IMR-90 (cell line): ENCODE results near the gene UTF1. TPM values are rescaled to one million over a fixed set of nuclear protein-coding genes. Genes with fewer than 3 reads are reported as not detected.

ENCODE experiments used
- ATAC-seq: fragments of 200-7000 bp; cut with Tn5 transposase; 2 replicates; pipeline ENCODE4 v1.9.1; 2020; ENCODE audit warnings: low read depth, mild to moderate bottlenecking, moderate library complexity
- BruUV-seq: library from RNA; stranded (reverse); fragments of 400-500 nt; replicated peaks from 2 replicates; lab custom pipeline; 2021; lab: Mats Ljungman, UMichigan
- CTCF ChIA-PET: fragments of 300-600 bp; formaldehyde crosslinking; extraction: SDS; loops from one replicate; lab custom pipeline; 2021; ENCODE audit warnings: antibody characterized with exemption; lab: Yijun Ruan, JAX
- POLR2A ChIA-PET: fragments of 300-600 bp; sonication (Branson Sonifier 250); formaldehyde crosslinking; loops from one replicate; lab custom pipeline; 2022; ENCODE audit warnings: antibody characterized with exemption; ENCODE audit not compliant: unreplicated experiment; lab: Charles Lee
- DNase-seq: peaks from one replicate; pipeline ENCODE4 v3.0.0; 2013
- H2AFZ ChIP-seq: replicated peaks from 2 replicates; pipeline ENCODE3; 2013; ENCODE audit warnings: low read length, mild to moderate bottlenecking; ENCODE audit not compliant: poor library complexity
- H2AK5ac ChIP-seq: 2 replicates; pipeline ENCODE4 v1.6.1; 2013; ENCODE audit warnings: low read depth, low read length, inconsistent platforms
- H2AK9ac ChIP-seq: replicated peaks from 2 replicates; pipeline ENCODE3; 2013; ENCODE audit warnings: mild to moderate bottlenecking, low read depth, low read length, moderate library complexity; ENCODE audit not compliant: poor library complexity
- H2BK120ac ChIP-seq: 2 replicates; pipeline ENCODE4 v1.6.1; 2013; ENCODE audit warnings: low read depth, low read length, inconsistent platforms
- H2BK15ac ChIP-seq: 3 replicates; pipeline ENCODE4 v1.6.1; 2013; ENCODE audit warnings: low read depth, low read length, inconsistent platforms
- H2BK20ac ChIP-seq: 2 replicates; pipeline ENCODE4 v1.6.1; 2013; ENCODE audit warnings: low read depth, mild to moderate bottlenecking, inconsistent platforms, low read length, moderate library complexity
- H2BK5ac ChIP-seq: 2 replicates; pipeline ENCODE4 v1.6.1; 2013; ENCODE audit warnings: mild to moderate bottlenecking, low read depth, low read length, inconsistent platforms; ENCODE audit not compliant: poor library complexity, severe bottlenecking
- H3K14ac ChIP-seq: replicated peaks from 2 replicates; pipeline ENCODE4 v1.6.1; 2013; ENCODE audit warnings: low read depth, low read length, inconsistent platforms
- H3K18ac ChIP-seq: 2 replicates; pipeline ENCODE4 v1.6.1; 2013; ENCODE audit warnings: low read depth, low read length, control low read depth
- H3K23ac ChIP-seq: 2 replicates; pipeline ENCODE4 v1.6.1; 2013; ENCODE audit warnings: low read depth, low read length, inconsistent platforms
- H3K27ac ChIP-seq: 2 replicates; pipeline ENCODE4 v1.5.1; 2013; ENCODE audit warnings: mild to moderate bottlenecking, control low read depth, low read length; ENCODE audit not compliant: insufficient read depth
- H3K27me3 ChIP-seq: 2 replicates; pipeline ENCODE4 v1.6.1; 2013; ENCODE audit warnings: low read length; ENCODE audit not compliant: control insufficient read depth, insufficient read depth
- H3K36me3 ChIP-seq: 2 replicates; pipeline ENCODE4 v1.6.1; 2013; ENCODE audit warnings: low read length, mixed read lengths; ENCODE audit not compliant: control insufficient read depth, insufficient read depth
- H3K4ac ChIP-seq: 2 replicates; pipeline ENCODE4 v1.6.1; 2013; ENCODE audit warnings: low read depth, low read length, inconsistent platforms
- H3K4me1 ChIP-seq: 2 replicates; pipeline ENCODE4 v1.6.1; 2013; ENCODE audit warnings: low read length, mixed read lengths; ENCODE audit not compliant: control insufficient read depth, insufficient read depth
- H3K4me2 ChIP-seq: 2 replicates; pipeline ENCODE4 v1.6.1; 2013; ENCODE audit warnings: low read depth, mild to moderate bottlenecking, control low read depth, low read length, moderate library complexity
- H3K4me3 ChIP-seq: 2 replicates; pipeline ENCODE4 v1.5.1; 2013; ENCODE audit warnings: low read depth, mild to moderate bottlenecking, control low read depth, low read length, moderate library complexity; ENCODE audit not compliant: insufficient read depth
- H3K56ac ChIP-seq: 2 replicates; pipeline ENCODE4 v1.6.1; 2013; ENCODE audit warnings: low read length, inconsistent platforms; ENCODE audit not compliant: insufficient read depth; ENCODE audit errors: extremely low read depth
- H3K79me1 ChIP-seq, 2 experiments: 2 replicates each; pipeline ENCODE4 v1.6.1; 2013; ENCODE audit warnings: low read length in 2 of 2, inconsistent platforms in 1 of 2, low read depth in 1 of 2
- H3K9ac ChIP-seq: 2 replicates; pipeline ENCODE4 v1.6.1; 2013; ENCODE audit warnings: low read depth, low read length, control low read depth
- H3K9me1 ChIP-seq: 2 replicates; pipeline ENCODE4 v1.6.1; 2013; ENCODE audit warnings: low read length, inconsistent platforms; ENCODE audit not compliant: insufficient read depth
- H3K9me3 ChIP-seq: 2 replicates; pipeline ENCODE4 v1.6.1; 2013; ENCODE audit warnings: low read length; ENCODE audit not compliant: control insufficient read depth, insufficient read depth
- H4K20me1 ChIP-seq: 2 replicates; pipeline ENCODE4 v1.6.1; 2013; ENCODE audit warnings: low read length, inconsistent platforms; ENCODE audit not compliant: insufficient read depth
- H4K5ac ChIP-seq: 2 replicates; pipeline ENCODE4 v1.6.1; 2013; ENCODE audit warnings: mild to moderate bottlenecking, low read depth, low read length, control low read depth
- H4K8ac ChIP-seq, 2 experiments: 2 replicates each; pipeline ENCODE4 v1.6.1; 2013; ENCODE audit warnings: low read depth in 2 of 2, low read length in 2 of 2, control low read depth in 1 of 2, inconsistent platforms in 1 of 2
- H4K91ac ChIP-seq: 2 replicates; pipeline ENCODE4 v1.6.1; 2013; ENCODE audit warnings: low read depth, low read length, inconsistent platforms; ENCODE audit not compliant: insufficient read depth
- CHD1 ChIP-seq: IDR thresholded peaks from 2 replicates; pipeline ENCODE4 v1.6.1; 2012; ENCODE audit warnings: low read depth, low read length, improper control_type of control experiment
- FOS ChIP-seq: fragments of 150-350 bp; IDR thresholded peaks from 2 replicates; pipeline ENCODE4 v1.6.1; 2016; ENCODE audit warnings: low read depth, low read length
- MAFK ChIP-seq: IDR thresholded peaks from 2 replicates; pipeline ENCODE4 v1.6.1; 2012; ENCODE audit warnings: low read depth, low read length, improper control_type of control experiment
- MAZ ChIP-seq: IDR thresholded peaks from 2 replicates; pipeline ENCODE4 v1.6.1; 2012; ENCODE audit warnings: low read depth, mild to moderate bottlenecking, low read length, improper control_type of control experiment, moderate library complexity, borderline replicate concordance
- MXI1 ChIP-seq: IDR thresholded peaks from 2 replicates; pipeline ENCODE4 v1.6.1; 2012; ENCODE audit warnings: low read depth, mild to moderate bottlenecking, low read length, moderate library complexity, borderline replicate concordance
- NFE2L2 ChIP-seq: fragments of 150-350 bp; IDR thresholded peaks from 2 replicates; pipeline ENCODE4 v1.6.1; 2016; ENCODE audit warnings: low read depth, mild to moderate bottlenecking, low read length
- RAD21 ChIP-seq: IDR thresholded peaks from 2 replicates; pipeline ENCODE4 v1.6.1; 2012; ENCODE audit warnings: low read length, improper control_type of control experiment
- RCOR1 ChIP-seq: IDR thresholded peaks from 2 replicates; pipeline ENCODE4 v1.6.1; 2012; ENCODE audit warnings: mild to moderate bottlenecking, low read length, improper control_type of control experiment; ENCODE audit not compliant: insufficient replicate concordance
- RFX5 ChIP-seq: IDR thresholded peaks from 2 replicates; pipeline ENCODE4 v1.8.0; 2012; ENCODE audit warnings: low read depth, mild to moderate bottlenecking, low read length, moderate library complexity
- SMC3 ChIP-seq: fragments of 150-350 bp; IDR thresholded peaks from 2 replicates; pipeline ENCODE4 v1.6.1; 2016; ENCODE audit warnings: low read depth, mild to moderate bottlenecking, antibody characterized with exemption, low read length, moderate library complexity
- USF2 ChIP-seq: fragments of 150-350 bp; IDR thresholded peaks from 2 replicates; pipeline ENCODE4 v1.6.1; 2017; ENCODE audit warnings: mild to moderate bottlenecking, antibody characterized with exemption, low read length, low read depth
- WGBS, 2 experiments: methylation state at CpG; one replicate each; pipeline versions ENCODE4 v1.1.5 to v1.1.7; 2013; ENCODE audit warnings: missing lambda C conversion rate in 2 of 2; ENCODE audit not compliant: insufficient read length in 1 of 2; ENCODE audit errors: extremely low coverage in 2 of 2; 5-methylcytosine and 5-hydroxymethylcytosine counted together
- dilution Hi-C: fragments of 300-500 bp; cut with HindIII; formaldehyde crosslinking; loops from one replicate; pipeline ENCODE4 v1.14.3; 2018; ENCODE audit warnings: low sequenced_read_pairs; ENCODE audit not compliant: unreplicated experiment
- in situ Hi-C: fragments of 300-500 bp; cut with MboI; formaldehyde crosslinking; loops from 3 replicates; pipeline ENCODE4 v1.14.3; 2019; ENCODE audit warnings: low sequenced_read_pairs, inconsistent platforms, mixed read lengths
- intact Hi-C: fragments of 100-400 bp; cut with micrococcal nuclease; formaldehyde crosslinking; loops from 2 replicates; pipeline ENCODE4 v1.10.0; 2022
- polyA plus RNA-seq, 3 experiments: library from polyadenylated mRNA; depleted of rRNA; stranded (reverse); fragments of >200 nt; gene quantifications; 2 replicates each; pipeline ENCODE4 v1.2.3, GENCODE V29; 2012; ENCODE audit warnings: low replicate concordance in 1 of 3
- total RNA-seq: library from RNA; depleted of rRNA; stranded (reverse); fragments of >200 nt; gene quantifications from 2 replicates; pipeline ENCODE4 v1.2.3, GENCODE V29; 2012

UTF1 gene
- total and polyA plus RNA-seq, 2 of the 4 experiments (the other 2 are of a cell fraction): not detected

GRCh38 chr10:133272301-133272963 lies 42.4 kb downstream of the UTF1 start:
- Histone ChIP-seq H3K14ac (no peak overlapping the region), H3K36me3 (peaks cover 4% of the 10 kb centered on the region; the same call in 1 of the 2 replicates), H2AK5ac (no peak overlapping the region), H2AK9ac (no peak overlapping the region), H3K4me1 (no peaks in the 10 kb centered on the region), H3K9me1 (no peaks in the 10 kb centered on the region), H4K8ac (no peak overlapping the region), H3K9ac (no peak overlapping the region), H4K91ac (no peak overlapping the region), H3K4ac (no peak overlapping the region), H3K56ac (no peak overlapping the region), H2AFZ (no peak overlapping the region), H2BK15ac (no peak overlapping the region), H3K79me1 (no peaks in the 10 kb centered on the region; a peak in 1 of 4 replicates), H3K18ac (no peak overlapping the region), H2BK5ac (no peak overlapping the region), H2BK120ac (no peak overlapping the region), H4K20me1 (no peaks in the 10 kb centered on the region), H3K27ac (no peak overlapping the region), H3K4me3 (no peak overlapping the region), H4K5ac (no peak overlapping the region), H3K4me2 (no peak overlapping the region), H2BK20ac (no peak overlapping the region), H3K27me3 (peaks cover 9% of the 10 kb centered on the region), H3K9me3 (no peaks in the 10 kb centered on the region), H3K23ac (no peak overlapping the region)
- TF ChIP-seq USF2 (no peak), MAZ (no peak), MAFK (no peak), SMC3 (no peak), RFX5 (no peak), RAD21 (no peak), FOS (no peak), NFE2L2 (no peak), CHD1 (no peak), RCOR1 (no peak), MXI1 (no peak)
- no peak for ATAC-seq
- DNase-seq: no peak
- in situ Hi-C loops (loop anchor here (25.0 kb wide), 1 partner anchor 610 kb away; no protein-coding TSS in a partner anchor), dilution Hi-C loops (no loop called here), intact Hi-C loops (no loop called here)
- no TSS peak for BruUV-seq
- POLR2A ChIA-PET: no interaction called here
- WGBS, 2 experiments: 83% methylated on average over 6 of the region's 29 CpGs; no CpG with 5 or more reads in 1 of the 2 experiments
- CTCF ChIA-PET: no interaction called here
